Body of pancreas (tissue), 4 donors: ENCODE measurements around the gene RFXANK. TPM values are rescaled to one million over a fixed set of nuclear protein-coding genes. Genes with fewer than 3 reads are reported as not detected.

Source experiments
- ATAC-seq: fragments of 150-250 bp; one replicate; pipeline ENCODE4 v1.9.1; 2016
- DNase-seq, 4 donors: peaks; one replicate each; pipeline ENCODE4 v3.0.0-alpha.2; 2019
- H3K27ac ChIP-seq, 4 donors: fragments of 200-600 bp; sonication (generic); 1 replicate in 3 of 4; 2 replicates in 1 of 4; pipeline versions ENCODE4 v1.5.1 to v1.6.1; 2016 to 2019; ENCODE audit warnings: mild to moderate bottlenecking in 1 of 4, mixed read lengths in 1 of 4, moderate library complexity in 1 of 4
- H3K27me3 ChIP-seq, 2 donors: fragments of 200-600 bp; sonication (generic); one replicate each; pipeline ENCODE4 v1.6.0; 2016; ENCODE audit warnings: mild to moderate bottlenecking in 1 of 2
- H3K36me3 ChIP-seq, 2 donors: fragments of 200-600 bp; sonication (generic); replicated peaks in 1 of 2; 2 replicates each; pipeline ENCODE4 v1.5.1; 2016; ENCODE audit warnings: low read depth in 2 of 2; ENCODE audit not compliant: insufficient read depth in 1 of 2
- H3K4me1 ChIP-seq: fragments of 200-600 bp; sonication (generic); one replicate; pipeline ENCODE4 v1.6.0; 2016
- H3K4me3 ChIP-seq, 2 donors: fragments of 200-600 bp; sonication (generic); 1 replicate in 1 of 2; 2 replicates in 1 of 2; pipeline ENCODE4 v1.5.1; 2016 to 2019
- H3K9me3 ChIP-seq, 3 donors: fragments of 200-600 bp; sonication (generic); 1 replicate in 2 of 3; 2 replicates in 1 of 3; pipeline ENCODE4 v1.5.1; 2016
- POLR2A ChIP-seq, 3 donors: fragments of 450-650 bp; IDR thresholded peaks; one replicate each; pipeline ENCODE4 v1.6.1; 2016; ENCODE audit warnings: antibody characterized with exemption in 3 of 3, mild to moderate bottlenecking in 2 of 3
- WGBS, 2 donors: methylation state at CpG; one replicate each; pipeline ENCODE4 v1.1.5; 2017; 5-methylcytosine and 5-hydroxymethylcytosine counted together
- intact Hi-C: fragments of 100-400 bp; cut with DNase I; formaldehyde crosslinking; loops from one replicate; pipeline ENCODE4 v1.15.1; 2023
- total RNA-seq, 2 donors: library from RNA; depleted of rRNA; stranded (reverse); fragments of >200 nt; gene quantifications; one replicate each; pipeline ENCODE4 v1.1.0, GENCODE V29; 2016
- TF ChIP-seq, protein P1 (sequence below), 7 experiments: fragments of 450-650 bp in 4 of 7; fragments of 200-600 bp in 3 of 7; sonication (generic) in 3 of 7; IDR thresholded peaks; one replicate each; pipeline ENCODE4 v1.5.1; 2016 to 2019; ENCODE audit warnings: antibody characterized with exemption in 7 of 7

RFXANK gene
- total RNA-seq, 2 donors from 2014 or later: 16.1 to 43.8 TPM

DNA sequence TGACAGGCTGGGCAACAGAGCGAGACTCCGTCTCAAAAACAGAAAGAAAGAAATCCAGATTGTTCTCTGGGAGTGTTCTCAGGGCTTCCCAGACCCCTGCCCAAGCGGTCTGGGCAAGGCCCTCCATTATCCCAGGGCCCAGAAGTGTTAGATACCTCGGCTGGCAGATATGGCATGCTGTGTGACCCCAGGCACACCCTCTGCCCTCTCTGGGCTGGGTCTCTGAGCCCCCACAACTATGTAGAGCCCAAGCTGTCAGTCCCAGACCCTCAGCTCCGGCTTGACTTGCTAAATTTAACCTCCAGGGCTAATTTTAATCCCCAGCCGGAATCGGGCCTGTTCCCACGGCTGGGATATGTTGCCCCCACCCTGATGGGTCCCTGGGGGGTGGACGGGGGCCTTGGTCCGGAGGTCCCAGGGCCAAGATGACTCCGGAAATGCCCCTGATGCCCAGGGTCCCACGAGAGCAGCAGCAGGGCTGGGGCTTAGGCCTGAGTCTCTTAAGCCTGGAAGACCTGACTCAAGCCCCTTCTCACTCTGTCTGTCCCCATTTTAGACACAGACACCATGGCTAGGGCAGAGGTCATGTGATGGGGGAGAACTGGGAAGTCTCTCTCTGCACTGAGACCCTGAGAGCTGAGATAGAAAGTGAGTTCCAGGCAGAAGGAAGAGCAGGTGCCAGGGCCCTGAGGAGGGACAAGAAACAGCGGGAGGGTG, 39.2 kb upstream of the RFXANK start:
- 77 to 87% methylated on average over 5 to 13 of the region's 13 CpGs for WGBS, 2 donors
- TF ChIP-seq, protein P1, sequence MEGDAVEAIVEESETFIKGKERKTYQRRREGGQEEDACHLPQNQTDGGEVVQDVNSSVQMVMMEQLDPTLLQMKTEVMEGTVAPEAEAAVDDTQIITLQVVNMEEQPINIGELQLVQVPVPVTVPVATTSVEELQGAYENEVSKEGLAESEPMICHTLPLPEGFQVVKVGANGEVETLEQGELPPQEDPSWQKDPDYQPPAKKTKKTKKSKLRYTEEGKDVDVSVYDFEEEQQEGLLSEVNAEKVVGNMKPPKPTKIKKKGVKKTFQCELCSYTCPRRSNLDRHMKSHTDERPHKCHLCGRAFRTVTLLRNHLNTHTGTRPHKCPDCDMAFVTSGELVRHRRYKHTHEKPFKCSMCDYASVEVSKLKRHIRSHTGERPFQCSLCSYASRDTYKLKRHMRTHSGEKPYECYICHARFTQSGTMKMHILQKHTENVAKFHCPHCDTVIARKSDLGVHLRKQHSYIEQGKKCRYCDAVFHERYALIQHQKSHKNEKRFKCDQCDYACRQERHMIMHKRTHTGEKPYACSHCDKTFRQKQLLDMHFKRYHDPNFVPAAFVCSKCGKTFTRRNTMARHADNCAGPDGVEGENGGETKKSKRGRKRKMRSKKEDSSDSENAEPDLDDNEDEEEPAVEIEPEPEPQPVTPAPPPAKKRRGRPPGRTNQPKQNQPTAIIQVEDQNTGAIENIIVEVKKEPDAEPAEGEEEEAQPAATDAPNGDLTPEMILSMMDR (IDR thresholded peaks at IDR 0.05): no peak
- TF ChIP-seq POLR2A (IDR thresholded peaks at IDR 0.05): no peak

DNA sequence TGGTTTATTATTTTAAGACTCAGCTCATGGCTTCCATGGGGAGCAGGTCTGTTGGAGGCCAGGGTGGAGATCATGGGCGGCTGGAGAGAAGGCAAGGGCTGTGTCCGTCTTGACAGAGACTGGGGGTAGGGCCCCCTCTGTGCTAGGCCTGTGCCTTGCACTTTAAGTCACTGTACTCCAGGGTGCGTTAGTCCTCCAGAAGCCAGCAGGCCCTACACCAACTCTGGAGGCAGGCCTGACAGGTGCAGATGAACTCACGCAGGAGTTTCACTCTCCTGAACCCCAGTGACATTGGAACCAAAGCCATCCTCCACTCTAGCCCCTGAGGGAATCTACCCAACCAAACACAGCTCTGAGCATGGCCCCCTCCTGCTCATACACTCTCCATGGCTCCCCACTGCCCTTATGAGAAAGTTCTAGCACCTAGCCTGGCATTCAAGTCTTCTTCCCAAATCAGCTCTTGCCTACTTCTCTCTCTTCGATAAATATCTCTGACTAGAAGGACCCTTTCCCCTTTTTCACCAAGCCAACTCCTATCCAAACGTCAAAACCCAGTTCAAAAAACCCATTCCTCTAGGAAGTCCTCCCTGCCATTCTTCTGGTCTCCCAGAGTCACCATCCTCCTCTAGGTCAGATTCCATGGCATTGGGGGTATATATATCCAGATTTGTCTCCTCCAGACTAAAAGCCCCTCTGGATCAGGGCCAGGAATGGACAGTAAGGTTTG, 37.1 kb upstream of the RFXANK start:
- Histone ChIP-seq H3K27me3 (no peaks in the 10 kb centered on the region), H3K27ac (no peak overlapping the region), H3K9me3 (no peaks in the 10 kb centered on the region), H3K4me1 (no peaks in the 10 kb centered on the region), H3K4me3 (no peak overlapping the region), H3K36me3 (no peaks in the 10 kb centered on the region)
- 88 to 99% methylated on average over 3 to 6 of the region's 6 CpGs for WGBS, 2 donors
- intact Hi-C loops: no loop called here
- ATAC-seq: no peak
- TF ChIP-seq, protein P1 (IDR thresholded peaks at IDR 0.05): no peak
- no peak for DNase-seq

More for the DNA sequence above, 39.2 kb upstream of the RFXANK start:
- H3K36me3 ChIP-seq: no peaks in the 10 kb centered on the region
- intact Hi-C loops: no loop called here
- ATAC-seq (no peak), DNase-seq (no peak)
- H3K9me3 ChIP-seq: no peaks in the 10 kb centered on the region
- no peak overlapping the region for H3K27ac ChIP-seq
- no peak overlapping the region for H3K4me3 ChIP-seq
- no peaks in the 10 kb centered on the region for H3K27me3 ChIP-seq
- no peaks in the 10 kb centered on the region for H3K4me1 ChIP-seq

DNA sequence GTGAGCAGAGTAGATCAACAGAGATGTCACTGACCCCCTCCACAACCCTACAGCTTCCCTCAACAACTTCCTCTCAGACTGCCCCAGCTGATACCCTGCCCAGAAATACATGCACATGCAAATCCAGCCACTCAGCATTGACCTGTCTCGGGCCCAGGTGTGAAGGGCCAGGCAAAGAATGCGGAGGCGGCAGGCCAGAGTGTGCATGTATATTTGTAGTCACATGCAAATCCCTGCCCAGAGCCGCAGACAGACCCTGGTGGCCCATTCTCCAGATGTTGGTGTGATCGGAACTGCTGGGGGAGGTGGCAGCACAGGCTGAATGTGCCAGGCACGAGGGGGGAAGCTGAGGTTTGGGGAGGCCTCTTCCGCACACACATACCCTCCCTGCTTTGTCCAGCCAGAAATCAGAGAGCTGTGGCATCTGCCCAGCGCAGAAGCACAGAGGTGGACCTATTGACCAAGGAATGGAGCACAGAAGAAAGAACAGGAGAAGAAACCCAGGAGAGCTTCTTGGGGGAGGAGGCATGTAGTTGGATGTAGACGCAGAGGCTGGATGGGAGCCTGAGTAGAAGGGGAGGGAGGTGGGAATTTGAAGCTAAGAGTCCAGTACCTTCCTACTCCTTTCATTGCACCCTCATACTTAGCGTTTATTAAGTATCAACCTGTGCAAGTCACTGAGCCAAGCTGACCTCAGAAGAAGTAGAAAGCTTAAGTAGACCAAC, 36.4 kb upstream of the RFXANK start:
- H3K27ac ChIP-seq: no peak overlapping the region
- no peaks in the 10 kb centered on the region for H3K4me1 ChIP-seq
- no peak for DNase-seq
- ATAC-seq: no peak
- 93% methylated on average over 8 to 10 of the region's 10 CpGs for WGBS, 2 donors
- no peaks in the 10 kb centered on the region for H3K27me3 ChIP-seq
- H3K4me3 ChIP-seq: no peak overlapping the region
- intact Hi-C loops: no loop called here
- no peak for TF ChIP-seq POLR2A (IDR thresholded peaks at IDR 0.05)
- TF ChIP-seq, protein P1 (IDR thresholded peaks at IDR 0.05): no peak
- H3K9me3 ChIP-seq: no peaks in the 10 kb centered on the region
- H3K36me3 ChIP-seq: no peaks in the 10 kb centered on the region

DNA sequence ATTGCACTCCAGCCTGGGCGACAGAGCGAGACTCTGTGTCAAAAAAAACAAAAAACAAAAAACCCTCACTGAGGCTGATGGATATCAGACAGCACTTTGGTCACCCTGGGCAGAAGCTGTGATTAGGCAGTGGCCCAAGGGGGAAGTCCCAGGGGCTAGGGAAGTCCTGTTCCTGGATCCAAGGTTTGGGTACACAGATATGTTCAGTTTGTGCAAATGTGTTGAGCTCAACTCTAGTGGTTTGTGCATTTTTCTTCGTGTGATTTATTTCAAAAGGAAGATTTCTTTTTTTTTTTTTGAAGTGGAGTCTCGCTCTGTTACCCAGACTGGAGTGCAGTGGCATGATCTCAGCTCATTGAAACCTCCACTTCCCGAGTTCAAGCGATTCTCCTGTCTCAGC, 34.2 kb upstream of the RFXANK start:
- ATAC-seq: no peak

More for the DNA sequence above, 34.2 kb upstream of the RFXANK start:
- intact Hi-C loops: no loop called here
- H3K4me1 ChIP-seq: no peaks in the 10 kb centered on the region
- DNase-seq: no peak
- no peak overlapping the region for H3K27ac ChIP-seq
- no peaks in the 10 kb centered on the region for H3K27me3 ChIP-seq
- H3K9me3 ChIP-seq: no peaks in the 10 kb centered on the region
- 80 to 91% methylated on average over 6 of the region's 6 CpGs for WGBS, 2 donors
- H3K36me3 ChIP-seq: no peaks in the 10 kb centered on the region
- H3K4me3 ChIP-seq: no peak overlapping the region
- TF ChIP-seq, protein P1 (IDR thresholded peaks at IDR 0.05): no peak
- no peak for TF ChIP-seq POLR2A (IDR thresholded peaks at IDR 0.05)
